ENCODE data around the gene SFTPA1. TPM values are rescaled to one million over a fixed set of nuclear protein-coding genes. Genes with fewer than 3 reads are reported as not detected.
"Not testable (repeated sequence)": the region's sequence is repeated elsewhere in the genome, so short reads cannot be mapped to it uniquely, and the experiment has no call there.

SFTPA1 gene
- total RNA-seq, 1 experiment from 2014 or later = not detected

DNA sequence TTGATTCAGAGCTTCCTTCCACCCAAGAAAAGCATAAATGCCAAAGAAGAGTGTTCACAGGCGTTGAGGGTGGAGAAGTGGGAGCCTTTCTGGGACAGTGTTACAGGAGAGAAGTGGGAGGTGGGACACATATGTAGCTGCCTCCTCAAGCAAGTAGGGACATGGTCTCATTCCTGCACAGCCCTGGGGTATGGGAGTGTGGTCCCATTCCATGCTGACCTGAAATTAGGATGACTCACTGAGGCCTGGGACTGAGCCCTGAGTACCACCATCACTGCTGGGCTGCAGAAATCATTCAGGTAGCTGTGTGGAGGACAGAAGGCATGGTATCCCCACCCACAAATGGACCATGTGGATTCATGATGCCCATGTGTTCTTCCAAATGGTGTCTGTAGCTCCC lies 17.4 kb upstream of the SFTPA1 start:
- Histone ChIP-seq H4K91ac (ENCODE audit: insufficient read length, low read depth, low read length) (no peak overlapping the region), H2BK12ac (ENCODE audit: insufficient read length, low read depth, low read length) (no peak overlapping the region), H4K20me1 (ENCODE audit: control insufficient read depth, insufficient read depth, insufficient read length) (no peaks in the 10 kb centered on the region), H2BK5ac (ENCODE audit: insufficient read length, low read length) (no peak overlapping the region), H4K5ac (ENCODE audit: insufficient read length, low read depth, low read length) (no peak overlapping the region), H3K14ac (ENCODE audit: insufficient read depth, low read length) (no peak overlapping the region), H3K9me3 (ENCODE audit: control insufficient read depth, low read depth, low read length) (peaks cover 6% of the 10 kb centered on the region), H3K4ac (ENCODE audit: low read depth, low read length) (no peak overlapping the region), H3T11ph (ENCODE audit: low read length) (no peak overlapping the region), H3K27me3 (ENCODE audit: insufficient read depth, low read length) (no peaks in the 10 kb centered on the region), H3K9ac (ENCODE audit: extremely low read depth, insufficient read length, low read length) (no peak overlapping the region), H3K79me1 (ENCODE audit: insufficient read depth, low read depth, low read length, poor library complexity, severe bottlenecking) (no peaks in the 10 kb centered on the region), H3K56ac (ENCODE audit: insufficient read length, low read depth, low read length) (no peak overlapping the region), H3K23ac (ENCODE audit: insufficient read length, low read depth, low read length) (no peak overlapping the region), H3K4me2 (ENCODE audit: insufficient read depth, insufficient read length, low read length) (no peak overlapping the region), H3K23me2 (ENCODE audit: insufficient read length, low read depth, low read length, poor library complexity, severe bottlenecking) (no peaks in the 10 kb centered on the region), H3K18ac (ENCODE audit: insufficient read length, low read depth, low read length) (no peak overlapping the region), H3K27ac (ENCODE audit: insufficient read length, low read depth, low read length) (no peak overlapping the region), H3K79me2 (ENCODE audit: insufficient read depth, low read length) (no peaks in the 10 kb centered on the region), H3K4me1 (ENCODE audit: insufficient read depth, low read length) (no peaks in the 10 kb centered on the region), H2BK15ac (ENCODE audit: low read depth, low read length) (no peak overlapping the region), H4K8ac (replicated peaks; ENCODE audit: insufficient read length, low read depth, low read length) (no peak overlapping the region), H2AK5ac (ENCODE audit: insufficient read length, low read length) (no peak overlapping the region), H2BK20ac (ENCODE audit: low read depth, low read length, poor library complexity, severe bottlenecking) (no peak overlapping the region), H2AFZ (ENCODE audit: low read length) (no peak overlapping the region), H2BK120ac (ENCODE audit: low read depth, low read length, poor library complexity, severe bottlenecking) (no peak overlapping the region)
- no CpG with 5 or more reads among the region's 1 CpG for WGBS (ENCODE audit: extremely low coverage, insufficient read length, low lambda C conversion rate)
- Mint-ChIP-seq H3K27me3 (ENCODE audit: low read depth) (peaks cover 28% of the 10 kb centered on the region), H3K9me3 (peaks cover 20 to 22% of the 10 kb centered on the region in 2 experiments), H3K4me3 (no peak overlapping the region), H3K36me3 (ENCODE audit: insufficient read depth in 1 of 3, low read depth in 3 of 3) (peaks cover 11 to 21% (median 17%) of the 10 kb centered on the region in 3 experiments; a peak in 6 of 7 replicates), H3K4me1 (no peaks in the 10 kb centered on the region), H3K27ac (no peak overlapping the region)
- TF ChIP-seq, protein P1, sequence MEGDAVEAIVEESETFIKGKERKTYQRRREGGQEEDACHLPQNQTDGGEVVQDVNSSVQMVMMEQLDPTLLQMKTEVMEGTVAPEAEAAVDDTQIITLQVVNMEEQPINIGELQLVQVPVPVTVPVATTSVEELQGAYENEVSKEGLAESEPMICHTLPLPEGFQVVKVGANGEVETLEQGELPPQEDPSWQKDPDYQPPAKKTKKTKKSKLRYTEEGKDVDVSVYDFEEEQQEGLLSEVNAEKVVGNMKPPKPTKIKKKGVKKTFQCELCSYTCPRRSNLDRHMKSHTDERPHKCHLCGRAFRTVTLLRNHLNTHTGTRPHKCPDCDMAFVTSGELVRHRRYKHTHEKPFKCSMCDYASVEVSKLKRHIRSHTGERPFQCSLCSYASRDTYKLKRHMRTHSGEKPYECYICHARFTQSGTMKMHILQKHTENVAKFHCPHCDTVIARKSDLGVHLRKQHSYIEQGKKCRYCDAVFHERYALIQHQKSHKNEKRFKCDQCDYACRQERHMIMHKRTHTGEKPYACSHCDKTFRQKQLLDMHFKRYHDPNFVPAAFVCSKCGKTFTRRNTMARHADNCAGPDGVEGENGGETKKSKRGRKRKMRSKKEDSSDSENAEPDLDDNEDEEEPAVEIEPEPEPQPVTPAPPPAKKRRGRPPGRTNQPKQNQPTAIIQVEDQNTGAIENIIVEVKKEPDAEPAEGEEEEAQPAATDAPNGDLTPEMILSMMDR (conservative IDR thresholded peaks at IDR 0.05) = no peak
- DNase-seq = no peak

DNA sequence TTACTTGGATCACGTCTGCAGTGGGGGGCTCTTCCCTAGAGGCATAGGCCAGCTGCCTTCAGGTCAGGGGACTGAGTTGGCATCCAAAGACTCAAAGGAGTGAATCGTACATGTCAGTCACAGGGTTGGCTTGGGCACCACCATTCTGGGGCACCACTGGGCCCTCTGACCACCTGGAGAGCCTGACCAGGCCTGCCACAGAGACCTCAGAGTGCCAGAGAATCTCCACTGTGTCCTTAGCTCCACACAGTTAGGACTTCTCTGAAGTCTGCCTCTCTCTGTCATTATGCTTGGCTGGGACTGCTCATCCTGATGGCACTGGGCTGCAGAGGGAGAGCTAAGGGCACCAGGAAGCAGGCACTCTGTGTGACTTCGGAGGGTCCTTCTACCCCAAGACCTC lies 16.2 kb upstream of the SFTPA1 start:
- Mint-ChIP-seq H3K9me3 (peaks cover 32 to 34% of the 10 kb centered on the region in 2 experiments), H3K36me3 (ENCODE audit: insufficient read depth in 1 of 3, low read depth in 3 of 3) (peaks cover 19 to 33% (median 29%) of the 10 kb centered on the region in 3 experiments), H3K27me3 (ENCODE audit: low read depth) (peaks cover 21% of the 10 kb centered on the region)
- H3K14ac ChIP-seq (ENCODE audit: insufficient read depth, low read length); H3K27ac ChIP-seq (ENCODE audit: insufficient read length, low read depth, low read length); H3K9ac ChIP-seq (ENCODE audit: extremely low read depth, insufficient read length, low read length); H3K56ac ChIP-seq (ENCODE audit: insufficient read length, low read depth, low read length); H3K4me2 ChIP-seq (ENCODE audit: insufficient read depth, insufficient read length, low read length); H4K91ac ChIP-seq (ENCODE audit: insufficient read length, low read depth, low read length); H3K4ac ChIP-seq (ENCODE audit: low read depth, low read length); H3K27me3 ChIP-seq (ENCODE audit: insufficient read depth, low read length); H2BK5ac ChIP-seq (ENCODE audit: insufficient read length, low read length); H2BK12ac ChIP-seq (ENCODE audit: insufficient read length, low read depth, low read length); H3T11ph ChIP-seq (ENCODE audit: low read length); H3K23ac ChIP-seq (ENCODE audit: insufficient read length, low read depth, low read length); H2BK20ac ChIP-seq (ENCODE audit: low read depth, low read length, poor library complexity, severe bottlenecking); H4K20me1 ChIP-seq (ENCODE audit: control insufficient read depth, insufficient read depth, insufficient read length); H3K4me1 Mint-ChIP-seq; H3K4me1 ChIP-seq (ENCODE audit: insufficient read depth, low read length); H3K79me1 ChIP-seq (ENCODE audit: insufficient read depth, low read depth, low read length, poor library complexity, severe bottlenecking); H3K27ac Mint-ChIP-seq; H3K9me3 ChIP-seq (ENCODE audit: control insufficient read depth, low read depth, low read length); H4K8ac ChIP-seq (replicated peaks; ENCODE audit: insufficient read length, low read depth, low read length); H3K18ac ChIP-seq (ENCODE audit: insufficient read length, low read depth, low read length); H2AK5ac ChIP-seq (ENCODE audit: insufficient read length, low read length); H3K79me2 ChIP-seq (ENCODE audit: insufficient read depth, low read length); H3K23me2 ChIP-seq (ENCODE audit: insufficient read length, low read depth, low read length, poor library complexity, severe bottlenecking); H2BK15ac ChIP-seq (ENCODE audit: low read depth, low read length); DNase-seq; H2BK120ac ChIP-seq (ENCODE audit: low read depth, low read length, poor library complexity, severe bottlenecking); H4K5ac ChIP-seq (ENCODE audit: insufficient read length, low read depth, low read length); H2AFZ ChIP-seq (ENCODE audit: low read length); H3K4me3 Mint-ChIP-seq: not testable (repeated sequence)
- no CpG with 5 or more reads among the region's 3 CpGs for WGBS (ENCODE audit: extremely low coverage, insufficient read length, low lambda C conversion rate)
